Gastrocnemius medialis (tissue), 4 donors: ENCODE results near the gene MYO15A.

Experiments
- CTCF ChIP-seq, 5 experiments: fragments of 450-650 bp in 3 of 5; fragments of 200-600 bp in 2 of 5; sonication (generic) in 2 of 5; IDR thresholded peaks in 4 of 5; conservative IDR thresholded peaks in 1 of 5; 1 replicate in 4 of 5; 2 replicates in 1 of 5; pipeline ENCODE4 v1.5.1; 2016 to 2019; ENCODE audit warnings: antibody characterized with exemption in 5 of 5, mild to moderate bottlenecking in 3 of 5, moderate library complexity in 3 of 5
- POLR2A ChIP-seq, 2 donors: fragments of 450-650 bp; IDR thresholded peaks; one replicate each; pipeline ENCODE4 v1.6.1; 2017; ENCODE audit warnings: antibody characterized with exemption in 2 of 2, mild to moderate bottlenecking in 2 of 2, moderate library complexity in 2 of 2

- TF ChIP-seq CTCF (IDR thresholded peaks at IDR 0.05 in 4 of 5, conservative IDR thresholded peaks at IDR 0.05 in 1 of 5) (no peak), POLR2A (IDR thresholded peaks at IDR 0.05) (no peak)
Measured at GRCh38 chr17:18179804-18180203, 71.2 kb downstream of the MYO15A start.
